HCT116 (cell line): ENCODE measurements around the gene SPATA12.

Source experiments
- EZH2 ChIP-seq: fragments of 200-600 bp; sonication (generic); IDR thresholded peaks from 2 replicates; pipeline ENCODE4 v1.6.1; 2017; ENCODE audit warnings: antibody characterized with exemption, mixed run types
- POLR2A ChIP-seq: IDR thresholded peaks from 2 replicates; pipeline ENCODE4 v1.7.0; 2011; ENCODE audit warnings: borderline replicate concordance; ENCODE audit not compliant: insufficient read depth, insufficient read length; ENCODE audit errors: extremely low read depth
- POLR2AphosphoS5 ChIP-seq: IDR thresholded peaks from 2 replicates; pipeline ENCODE4 v1.6.1; 2011; ENCODE audit warnings: mild to moderate bottlenecking, low read depth, low read length, moderate library complexity
- RAD21 ChIP-seq: IDR thresholded peaks from 2 replicates; pipeline ENCODE4 v1.6.1; 2012; ENCODE audit warnings: low read depth, mild to moderate bottlenecking
- SRF ChIP-seq: IDR thresholded peaks from 2 replicates; pipeline ENCODE4 v1.6.1; 2012; ENCODE audit warnings: low read depth
- TF ChIP-seq, protein P1 (sequence below), 3 experiments: fragments of 200-600 bp in 1 of 3; sonication (generic) in 1 of 3; IDR thresholded peaks in 2 of 3; conservative IDR thresholded peaks in 1 of 3; 2 replicates each; pipeline ENCODE4 v1.5.1; 2012 to 2017; ENCODE audit warnings: low read depth in 2 of 3, low read length in 2 of 3, antibody characterized with exemption in 1 of 3, borderline replicate concordance in 1 of 3, control low read depth in 1 of 3, mild to moderate bottlenecking in 1 of 3, mixed read lengths in 1 of 3, mixed run types in 1 of 3, moderate library complexity in 1 of 3; ENCODE audit not compliant: insufficient read depth in 1 of 3

GRCh38 chr3:57093971-57094535 is 33.6 kb downstream of the SPATA12 start:
- no peak for TF ChIP-seq POLR2A
- TF ChIP-seq, protein P1, sequence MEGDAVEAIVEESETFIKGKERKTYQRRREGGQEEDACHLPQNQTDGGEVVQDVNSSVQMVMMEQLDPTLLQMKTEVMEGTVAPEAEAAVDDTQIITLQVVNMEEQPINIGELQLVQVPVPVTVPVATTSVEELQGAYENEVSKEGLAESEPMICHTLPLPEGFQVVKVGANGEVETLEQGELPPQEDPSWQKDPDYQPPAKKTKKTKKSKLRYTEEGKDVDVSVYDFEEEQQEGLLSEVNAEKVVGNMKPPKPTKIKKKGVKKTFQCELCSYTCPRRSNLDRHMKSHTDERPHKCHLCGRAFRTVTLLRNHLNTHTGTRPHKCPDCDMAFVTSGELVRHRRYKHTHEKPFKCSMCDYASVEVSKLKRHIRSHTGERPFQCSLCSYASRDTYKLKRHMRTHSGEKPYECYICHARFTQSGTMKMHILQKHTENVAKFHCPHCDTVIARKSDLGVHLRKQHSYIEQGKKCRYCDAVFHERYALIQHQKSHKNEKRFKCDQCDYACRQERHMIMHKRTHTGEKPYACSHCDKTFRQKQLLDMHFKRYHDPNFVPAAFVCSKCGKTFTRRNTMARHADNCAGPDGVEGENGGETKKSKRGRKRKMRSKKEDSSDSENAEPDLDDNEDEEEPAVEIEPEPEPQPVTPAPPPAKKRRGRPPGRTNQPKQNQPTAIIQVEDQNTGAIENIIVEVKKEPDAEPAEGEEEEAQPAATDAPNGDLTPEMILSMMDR (IDR thresholded peaks at IDR 0.05 in 2 of 3, conservative IDR thresholded peaks at IDR 0.05 in 1 of 3; ENCODE audit: borderline replicate concordance in 1 of 3, insufficient read depth in 1 of 3, low read depth in 2 of 3, low read length in 2 of 3): no peak
- no peak for TF ChIP-seq RAD21
- no peak for TF ChIP-seq SRF
- TF ChIP-seq POLR2AphosphoS5: no peak
- no peak for TF ChIP-seq EZH2
